GM12874 (cell line): Measurements from ENCODE around the gene GMDS.

ENCODE experiments used
- CTCF ChIP-seq: IDR thresholded peaks from 2 replicates; pipeline ENCODE4 v1.5.1; 2011; ENCODE audit warnings: low read depth, mild to moderate bottlenecking, control low read depth, low read length, moderate library complexity; ENCODE audit not compliant: insufficient read depth

GMDS gene

GRCh38 chr6:2054516-2055067, 190.8 kb downstream of the GMDS start:
- no peak for TF ChIP-seq CTCF

DNA sequence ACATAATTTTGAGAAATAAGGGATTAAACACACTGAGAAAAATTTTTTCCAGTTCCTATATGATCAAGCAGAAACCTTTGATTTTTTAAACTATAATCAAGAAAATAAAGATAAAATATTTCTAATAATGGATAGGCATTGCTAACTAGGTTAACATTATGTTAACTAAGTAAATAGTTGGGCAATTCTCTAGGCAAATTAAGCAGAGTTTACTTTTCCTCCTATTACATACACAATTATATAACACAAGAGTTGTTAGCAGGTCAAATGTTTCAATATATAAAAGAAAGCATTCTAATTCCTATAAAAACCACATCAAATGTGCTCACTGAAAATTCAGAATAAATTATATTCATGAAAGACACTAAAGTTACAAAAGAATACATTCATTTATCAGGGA, 191.7 kb downstream of the GMDS start:
- no peak for TF ChIP-seq CTCF

DNA sequence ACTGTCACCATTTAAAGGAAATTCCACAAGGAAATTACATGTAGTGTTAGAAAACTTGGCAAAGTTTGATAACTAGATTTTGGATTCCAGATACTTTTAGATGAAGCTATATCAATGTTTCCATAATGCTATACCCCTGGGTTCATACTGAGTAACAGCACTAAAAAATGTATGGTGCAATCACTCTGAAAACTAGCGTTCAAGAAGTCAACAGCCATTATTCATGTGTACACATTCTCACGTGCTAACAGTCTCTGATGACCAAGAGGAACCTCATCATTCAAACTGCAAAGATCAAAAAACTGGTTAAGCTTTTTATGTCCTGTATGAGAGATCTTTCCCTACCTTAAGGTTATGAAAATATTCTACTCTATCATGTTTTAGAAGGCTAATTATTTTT, 197.6 kb downstream of the GMDS start:
- no peak for TF ChIP-seq CTCF

GRCh38 chr6:2044192-2044591, 201.2 kb downstream of the GMDS start:
- TF ChIP-seq CTCF: no peak

DNA sequence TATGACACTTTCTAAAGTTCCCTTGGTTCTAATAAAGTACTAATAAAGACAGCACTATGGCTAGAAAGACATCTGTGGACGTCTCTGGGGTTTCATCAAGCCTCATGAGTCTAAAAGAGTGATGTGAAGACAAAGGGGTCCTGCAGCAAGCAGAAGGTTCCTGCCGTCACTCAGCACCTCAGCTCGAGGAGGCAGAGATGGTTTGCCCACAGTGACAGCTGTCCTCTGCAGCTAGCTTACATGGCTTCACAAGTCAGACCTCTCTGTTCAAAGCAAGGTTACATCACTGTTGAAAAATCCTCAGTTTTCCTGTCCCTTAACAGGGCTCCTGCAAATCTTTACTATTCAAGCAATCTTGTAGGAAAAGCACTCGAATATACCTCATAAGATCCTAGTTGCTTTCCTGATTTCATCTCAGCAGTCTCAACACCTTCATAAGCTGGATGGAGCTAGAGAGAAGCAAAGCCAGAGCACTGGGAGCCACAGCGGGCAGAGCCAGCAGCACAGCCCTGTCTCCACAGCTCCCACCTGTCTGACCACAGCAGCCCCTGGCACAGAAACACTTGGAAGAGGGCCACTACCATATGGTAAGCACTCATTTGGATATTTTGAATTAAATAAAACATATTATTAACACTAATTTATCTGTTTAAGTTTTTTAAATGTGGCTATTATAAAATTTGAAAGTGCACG, 202.3 kb downstream of the GMDS start:
- TF ChIP-seq CTCF: no peak

DNA sequence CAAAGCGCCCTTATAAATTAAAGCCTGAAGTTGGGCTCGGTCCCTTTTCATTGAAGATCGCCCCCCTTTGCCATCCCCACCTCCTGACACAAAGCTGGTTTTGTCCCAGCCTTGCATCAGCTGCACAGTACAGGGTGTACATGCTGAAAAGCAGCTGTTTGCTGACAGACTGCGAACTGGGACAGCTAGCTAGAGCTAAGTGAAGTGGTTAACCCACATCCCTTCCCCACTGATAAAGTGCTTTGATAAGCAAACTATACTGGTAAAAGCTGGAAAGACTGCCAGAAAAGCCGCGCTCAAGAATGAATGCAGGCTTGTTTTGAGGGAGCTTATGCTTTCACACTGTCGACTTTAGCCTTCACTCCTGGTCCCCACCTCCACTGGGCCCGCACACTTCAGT, 207.3 kb downstream of the GMDS start:
- TF ChIP-seq CTCF: no peak

DNA sequence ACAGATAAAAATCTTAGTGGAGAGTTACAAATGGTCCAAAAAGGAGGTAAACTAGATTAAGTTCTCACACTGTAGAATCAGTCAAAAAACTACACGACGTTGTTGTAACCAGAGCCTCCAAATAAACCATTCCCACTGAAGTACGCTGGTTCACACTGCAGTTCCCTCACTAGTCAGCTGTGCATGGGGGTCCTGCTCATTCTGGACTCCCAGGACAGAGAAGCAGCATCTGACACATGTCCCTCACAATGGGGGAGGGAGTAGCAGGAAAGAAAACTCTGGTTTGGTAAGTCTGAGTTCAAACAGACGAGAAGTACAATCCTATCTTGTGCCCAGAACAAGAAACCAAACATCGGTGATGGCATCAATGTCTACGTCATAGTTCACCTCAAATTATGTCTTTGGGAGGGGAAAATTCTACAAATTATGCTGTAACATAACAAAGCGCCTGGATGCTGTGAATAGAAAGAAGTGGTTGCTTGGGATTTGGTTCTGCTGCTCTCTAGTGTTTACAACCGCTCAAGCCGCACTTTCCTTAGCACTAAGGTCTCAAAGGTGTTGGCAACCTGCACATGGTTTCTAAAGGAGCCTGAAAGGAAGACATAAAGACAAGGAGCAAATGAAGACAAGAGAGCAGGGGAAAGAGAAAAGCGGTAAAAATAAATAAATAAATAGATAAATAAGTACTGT, 208.0 kb downstream of the GMDS start:
- TF ChIP-seq CTCF: no peak
